ENCODE data around the gene ABCF2. TPM values are rescaled to one million over a fixed set of nuclear protein-coding genes. Genes with fewer than 3 reads are reported as not detected.

The ABCF2 gene
- total RNA-seq, 1 donor from 2014 or later: 35.8 TPM

DNA sequence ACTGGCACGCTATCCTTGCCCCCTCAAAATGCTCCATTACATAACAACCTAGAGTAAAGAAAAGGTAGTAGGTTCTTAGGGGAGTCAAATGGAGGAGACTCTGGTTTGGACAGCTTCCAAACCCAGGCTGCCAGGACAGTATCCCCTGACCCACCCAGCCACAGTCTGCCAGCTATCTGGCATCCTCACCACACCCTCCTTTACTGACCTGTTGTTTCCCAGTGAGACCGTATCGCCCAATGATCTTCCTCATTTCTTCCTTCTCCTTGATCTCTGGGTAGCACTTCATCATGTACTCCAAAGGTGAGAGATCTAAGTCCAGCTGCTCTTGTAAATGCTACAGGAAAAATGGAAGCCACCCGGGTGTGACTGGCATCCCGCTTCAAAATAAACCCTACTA is 11.6 kb downstream of the ABCF2 start:
- Mint-ChIP-seq H3K4me3 (ENCODE audit: unreplicated experiment) (no peak overlapping the region), H3K9me3 (ENCODE audit: low read depth) (no peaks in the 10 kb centered on the region), H3K27me3 (ENCODE audit: low read depth) (no peaks in the 10 kb centered on the region), H3K4me1 (ENCODE audit: low read depth) (no peaks in the 10 kb centered on the region), H3K36me3 (ENCODE audit: low read depth) (peaks cover 42% of the 10 kb centered on the region), H3K27ac (ENCODE audit: unreplicated experiment) (no peak overlapping the region)
- no peak for TF ChIP-seq CTCF (IDR thresholded peaks at IDR 0.05)
- no peak for DNase-seq (ENCODE audit: low spot score)

DNA sequence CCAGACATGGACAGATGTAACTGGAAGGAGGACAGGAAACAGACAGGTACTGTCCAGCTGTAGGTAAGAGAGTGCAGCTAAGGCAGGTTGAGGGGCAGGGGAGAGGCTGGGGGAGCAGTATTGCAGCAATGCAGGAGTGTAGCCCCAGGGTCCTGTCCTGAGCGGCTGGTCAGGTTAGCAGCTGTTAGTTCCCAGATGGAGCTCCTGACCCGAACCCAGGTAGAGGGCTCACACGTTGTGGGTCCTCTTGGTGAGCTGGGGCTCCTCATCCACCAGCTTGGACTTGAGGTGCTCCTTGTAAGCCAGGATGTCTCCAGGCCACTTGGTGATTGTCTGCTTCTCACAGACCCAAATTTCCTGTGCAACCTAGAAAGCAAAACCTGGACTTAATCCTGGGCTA is 13.2 kb downstream of the ABCF2 start:
- Mint-ChIP-seq H3K36me3 (ENCODE audit: low read depth) (peaks cover 34% of the 10 kb centered on the region), H3K4me1 (ENCODE audit: low read depth) (no peaks in the 10 kb centered on the region), H3K4me3 (ENCODE audit: unreplicated experiment) (no peak overlapping the region), H3K9me3 (ENCODE audit: low read depth) (no peaks in the 10 kb centered on the region), H3K27ac (ENCODE audit: unreplicated experiment) (no peak overlapping the region), H3K27me3 (ENCODE audit: low read depth) (no peaks in the 10 kb centered on the region)
- DNase-seq (ENCODE audit: low spot score): no peak
- TF ChIP-seq CTCF (IDR thresholded peaks at IDR 0.05): no peak

DNA sequence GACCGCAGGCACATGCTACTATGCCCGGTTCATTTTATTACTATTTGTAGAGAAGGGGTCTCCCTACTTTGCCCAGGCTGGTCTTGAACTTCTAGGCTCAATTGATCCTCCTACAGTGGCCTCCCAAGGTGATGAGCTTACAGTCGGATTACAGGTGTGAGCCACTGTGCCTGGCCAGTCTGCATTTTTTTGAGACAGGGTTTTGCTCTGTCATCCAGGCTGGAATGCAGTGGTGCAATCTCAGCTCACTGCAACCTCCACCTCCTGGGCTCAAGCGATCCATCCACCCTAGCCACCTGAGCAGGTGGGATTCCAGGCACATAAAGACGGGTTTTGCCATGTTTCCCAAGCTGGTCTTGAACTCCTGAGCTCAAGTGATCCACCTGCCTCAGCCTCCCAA is 14.4 kb downstream of the ABCF2 start:
- no peak for DNase-seq (ENCODE audit: low spot score)
- Mint-ChIP-seq H3K36me3 (ENCODE audit: low read depth) (peaks cover 24% of the 10 kb centered on the region), H3K27ac (ENCODE audit: unreplicated experiment) (no peak overlapping the region), H3K4me1 (ENCODE audit: low read depth) (no peaks in the 10 kb centered on the region), H3K4me3 (ENCODE audit: unreplicated experiment) (no peak overlapping the region), H3K9me3 (ENCODE audit: low read depth) (no peaks in the 10 kb centered on the region), H3K27me3 (ENCODE audit: low read depth) (no peaks in the 10 kb centered on the region)
- TF ChIP-seq CTCF (IDR thresholded peaks at IDR 0.05): no peak

DNA sequence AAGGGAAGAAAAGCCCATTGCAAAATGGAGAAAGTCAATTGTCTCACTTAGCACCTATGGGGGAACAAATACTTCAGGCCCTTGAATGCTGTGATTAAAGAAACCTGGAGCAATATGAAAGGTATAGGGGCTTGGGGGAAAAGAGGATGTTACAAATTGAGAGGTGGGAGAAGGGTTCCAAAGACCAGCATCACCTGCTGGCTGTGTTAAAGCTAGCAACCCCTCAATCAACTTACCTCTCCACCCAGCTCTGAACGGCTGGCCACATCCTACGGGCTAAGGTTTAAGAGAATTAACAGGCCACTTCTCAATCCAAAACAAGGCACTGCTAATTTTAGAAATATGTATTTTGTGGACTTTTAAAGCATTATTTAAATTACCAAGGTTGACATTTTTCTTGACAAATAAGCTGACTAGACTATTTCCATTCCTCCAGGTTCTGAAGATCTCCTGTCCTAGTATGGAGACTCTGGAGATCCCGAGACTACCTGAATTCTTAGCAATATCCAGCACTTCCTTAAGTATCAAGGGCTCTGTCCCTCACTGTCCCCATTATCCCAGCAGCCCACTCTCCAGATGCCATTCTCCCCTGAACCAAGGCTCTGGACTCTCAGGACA is 15.7 kb downstream of the ABCF2 start:
- no peaks in the 10 kb centered on the region for H3K4me1 Mint-ChIP-seq (ENCODE audit: low read depth)
- no peak overlapping the region for H3K27ac Mint-ChIP-seq (ENCODE audit: unreplicated experiment)
- no peak overlapping the region for H3K4me3 Mint-ChIP-seq (ENCODE audit: unreplicated experiment)
- peaks cover 5% of the 10 kb centered on the region for H3K27me3 Mint-ChIP-seq (ENCODE audit: low read depth)
- peaks cover 23% of the 10 kb centered on the region for H3K36me3 Mint-ChIP-seq (ENCODE audit: low read depth)
- no peaks in the 10 kb centered on the region for H3K9me3 Mint-ChIP-seq (ENCODE audit: low read depth)
- no peak for DNase-seq (ENCODE audit: low spot score)
- TF ChIP-seq CTCF (IDR thresholded peaks at IDR 0.05): no peak

GRCh38 chr7:151210087-151210854 is 16.7 kb downstream of the ABCF2 start, which contains the start of gene H2BK1:
TSS of gene H2BK1 (minus strand) at chr7:151210488. CDS start at chr7:151210318, 170 bp downstream.
- Mint-ChIP-seq H3K27ac (ENCODE audit: unreplicated experiment) (no peak within 1 kb of the TSS), H3K36me3 (ENCODE audit: low read depth) (peaks cover 19% of the 10 kb centered on the region), H3K4me1 (ENCODE audit: low read depth) (no peaks in the 10 kb centered on the region), H3K4me3 (ENCODE audit: unreplicated experiment) (no peak within 1 kb of the TSS), H3K27me3 (ENCODE audit: low read depth) (peaks cover 11% of the 10 kb centered on the region), H3K9me3 (ENCODE audit: low read depth) (no peaks in the 10 kb centered on the region)
- TF ChIP-seq CTCF (IDR thresholded peaks at IDR 0.05): no peak
- DNase-seq (ENCODE audit: low spot score): no peak

All from chondrocyte (in vitro differentiated cells).